IMR-90 (cell line): Measurements from ENCODE around the gene LHX8. TPM values are rescaled to one million over a fixed set of nuclear protein-coding genes. Genes with fewer than 3 reads are reported as not detected.

Experiments
- ATAC-seq: fragments of 200-7000 bp; cut with Tn5 transposase; 2 replicates; pipeline ENCODE4 v1.9.1; 2020; ENCODE audit warnings: low read depth, mild to moderate bottlenecking, moderate library complexity
- BruUV-seq: library from RNA; stranded (reverse); fragments of 400-500 nt; replicated peaks from 2 replicates; lab custom pipeline; 2021; lab: Mats Ljungman, UMichigan
- CTCF ChIA-PET: fragments of 300-600 bp; formaldehyde crosslinking; extraction: SDS; loops from one replicate; lab custom pipeline; 2021; ENCODE audit warnings: antibody characterized with exemption; lab: Yijun Ruan, JAX
- POLR2A ChIA-PET: fragments of 300-600 bp; sonication (Branson Sonifier 250); formaldehyde crosslinking; loops from one replicate; lab custom pipeline; 2022; ENCODE audit warnings: antibody characterized with exemption; ENCODE audit not compliant: unreplicated experiment; lab: Charles Lee
- DNase-seq: peaks from one replicate; pipeline ENCODE4 v3.0.0; 2013
- H2AFZ ChIP-seq: replicated peaks from 2 replicates; pipeline ENCODE3; 2013; ENCODE audit warnings: low read length, mild to moderate bottlenecking; ENCODE audit not compliant: poor library complexity
- H2AK5ac ChIP-seq: 2 replicates; pipeline ENCODE4 v1.6.1; 2013; ENCODE audit warnings: low read depth, low read length, inconsistent platforms
- H2AK9ac ChIP-seq: replicated peaks from 2 replicates; pipeline ENCODE3; 2013; ENCODE audit warnings: mild to moderate bottlenecking, low read depth, low read length, moderate library complexity; ENCODE audit not compliant: poor library complexity
- H2BK120ac ChIP-seq: 2 replicates; pipeline ENCODE4 v1.6.1; 2013; ENCODE audit warnings: low read depth, low read length, inconsistent platforms
- H2BK15ac ChIP-seq: 3 replicates; pipeline ENCODE4 v1.6.1; 2013; ENCODE audit warnings: low read depth, low read length, inconsistent platforms
- H2BK20ac ChIP-seq: 2 replicates; pipeline ENCODE4 v1.6.1; 2013; ENCODE audit warnings: low read depth, mild to moderate bottlenecking, inconsistent platforms, low read length, moderate library complexity
- H2BK5ac ChIP-seq: 2 replicates; pipeline ENCODE4 v1.6.1; 2013; ENCODE audit warnings: mild to moderate bottlenecking, low read depth, low read length, inconsistent platforms; ENCODE audit not compliant: poor library complexity, severe bottlenecking
- H3K14ac ChIP-seq: replicated peaks from 2 replicates; pipeline ENCODE4 v1.6.1; 2013; ENCODE audit warnings: low read depth, low read length, inconsistent platforms
- H3K18ac ChIP-seq: 2 replicates; pipeline ENCODE4 v1.6.1; 2013; ENCODE audit warnings: low read depth, low read length, control low read depth
- H3K23ac ChIP-seq: 2 replicates; pipeline ENCODE4 v1.6.1; 2013; ENCODE audit warnings: low read depth, low read length, inconsistent platforms
- H3K27ac ChIP-seq: 2 replicates; pipeline ENCODE4 v1.5.1; 2013; ENCODE audit warnings: mild to moderate bottlenecking, control low read depth, low read length; ENCODE audit not compliant: insufficient read depth
- H3K27me3 ChIP-seq: 2 replicates; pipeline ENCODE4 v1.6.1; 2013; ENCODE audit warnings: low read length; ENCODE audit not compliant: control insufficient read depth, insufficient read depth
- H3K36me3 ChIP-seq: 2 replicates; pipeline ENCODE4 v1.6.1; 2013; ENCODE audit warnings: low read length, mixed read lengths; ENCODE audit not compliant: control insufficient read depth, insufficient read depth
- H3K4ac ChIP-seq: 2 replicates; pipeline ENCODE4 v1.6.1; 2013; ENCODE audit warnings: low read depth, low read length, inconsistent platforms
- H3K4me1 ChIP-seq: 2 replicates; pipeline ENCODE4 v1.6.1; 2013; ENCODE audit warnings: low read length, mixed read lengths; ENCODE audit not compliant: control insufficient read depth, insufficient read depth
- H3K4me2 ChIP-seq: 2 replicates; pipeline ENCODE4 v1.6.1; 2013; ENCODE audit warnings: low read depth, mild to moderate bottlenecking, control low read depth, low read length, moderate library complexity
- H3K4me3 ChIP-seq: 2 replicates; pipeline ENCODE4 v1.5.1; 2013; ENCODE audit warnings: low read depth, mild to moderate bottlenecking, control low read depth, low read length, moderate library complexity; ENCODE audit not compliant: insufficient read depth
- H3K56ac ChIP-seq: 2 replicates; pipeline ENCODE4 v1.6.1; 2013; ENCODE audit warnings: low read length, inconsistent platforms; ENCODE audit not compliant: insufficient read depth; ENCODE audit errors: extremely low read depth
- H3K79me1 ChIP-seq, 2 experiments: 2 replicates each; pipeline ENCODE4 v1.6.1; 2013; ENCODE audit warnings: low read length in 2 of 2, inconsistent platforms in 1 of 2, low read depth in 1 of 2
- H3K9ac ChIP-seq: 2 replicates; pipeline ENCODE4 v1.6.1; 2013; ENCODE audit warnings: low read depth, low read length, control low read depth
- H3K9me1 ChIP-seq: 2 replicates; pipeline ENCODE4 v1.6.1; 2013; ENCODE audit warnings: low read length, inconsistent platforms; ENCODE audit not compliant: insufficient read depth
- H3K9me3 ChIP-seq: 2 replicates; pipeline ENCODE4 v1.6.1; 2013; ENCODE audit warnings: low read length; ENCODE audit not compliant: control insufficient read depth, insufficient read depth
- H4K20me1 ChIP-seq: 2 replicates; pipeline ENCODE4 v1.6.1; 2013; ENCODE audit warnings: low read length, inconsistent platforms; ENCODE audit not compliant: insufficient read depth
- H4K5ac ChIP-seq: 2 replicates; pipeline ENCODE4 v1.6.1; 2013; ENCODE audit warnings: mild to moderate bottlenecking, low read depth, low read length, control low read depth
- H4K8ac ChIP-seq, 2 experiments: 2 replicates each; pipeline ENCODE4 v1.6.1; 2013; ENCODE audit warnings: low read depth in 2 of 2, low read length in 2 of 2, control low read depth in 1 of 2, inconsistent platforms in 1 of 2
- H4K91ac ChIP-seq: 2 replicates; pipeline ENCODE4 v1.6.1; 2013; ENCODE audit warnings: low read depth, low read length, inconsistent platforms; ENCODE audit not compliant: insufficient read depth
- BHLHE40 ChIP-seq: fragments of 150-350 bp; IDR thresholded peaks from 2 replicates; pipeline ENCODE4 v1.6.1; 2016; ENCODE audit warnings: mild to moderate bottlenecking, low read depth, low read length
- CEBPB ChIP-seq: IDR thresholded peaks from 2 replicates; pipeline ENCODE4 v1.6.1; 2012; ENCODE audit warnings: low read depth, low read length, improper control_type of control experiment
- CHD1 ChIP-seq: IDR thresholded peaks from 2 replicates; pipeline ENCODE4 v1.6.1; 2012; ENCODE audit warnings: low read depth, low read length, improper control_type of control experiment
- FOS ChIP-seq: fragments of 150-350 bp; IDR thresholded peaks from 2 replicates; pipeline ENCODE4 v1.6.1; 2016; ENCODE audit warnings: low read depth, low read length
- MAFK ChIP-seq: IDR thresholded peaks from 2 replicates; pipeline ENCODE4 v1.6.1; 2012; ENCODE audit warnings: low read depth, low read length, improper control_type of control experiment
- MAZ ChIP-seq: IDR thresholded peaks from 2 replicates; pipeline ENCODE4 v1.6.1; 2012; ENCODE audit warnings: low read depth, mild to moderate bottlenecking, low read length, improper control_type of control experiment, moderate library complexity, borderline replicate concordance
- MXI1 ChIP-seq: IDR thresholded peaks from 2 replicates; pipeline ENCODE4 v1.6.1; 2012; ENCODE audit warnings: low read depth, mild to moderate bottlenecking, low read length, moderate library complexity, borderline replicate concordance
- POLR2A ChIP-seq: IDR thresholded peaks from 2 replicates; pipeline ENCODE4 v1.6.1; 2012; ENCODE audit warnings: mild to moderate bottlenecking, low read depth, low read length
- RAD21 ChIP-seq: IDR thresholded peaks from 2 replicates; pipeline ENCODE4 v1.6.1; 2012; ENCODE audit warnings: low read length, improper control_type of control experiment
- RCOR1 ChIP-seq: IDR thresholded peaks from 2 replicates; pipeline ENCODE4 v1.6.1; 2012; ENCODE audit warnings: mild to moderate bottlenecking, low read length, improper control_type of control experiment; ENCODE audit not compliant: insufficient replicate concordance
- RFX5 ChIP-seq: IDR thresholded peaks from 2 replicates; pipeline ENCODE4 v1.8.0; 2012; ENCODE audit warnings: low read depth, mild to moderate bottlenecking, low read length, moderate library complexity
- USF2 ChIP-seq: fragments of 150-350 bp; IDR thresholded peaks from 2 replicates; pipeline ENCODE4 v1.6.1; 2017; ENCODE audit warnings: mild to moderate bottlenecking, antibody characterized with exemption, low read length, low read depth
- WGBS, 2 experiments: methylation state at CpG; one replicate each; pipeline versions ENCODE4 v1.1.5 to v1.1.7; 2013; ENCODE audit warnings: missing lambda C conversion rate in 2 of 2; ENCODE audit not compliant: insufficient read length in 1 of 2; ENCODE audit errors: extremely low coverage in 2 of 2; 5-methylcytosine and 5-hydroxymethylcytosine counted together
- dilution Hi-C: fragments of 300-500 bp; cut with HindIII; formaldehyde crosslinking; loops from one replicate; pipeline ENCODE4 v1.14.3; 2018; ENCODE audit warnings: low sequenced_read_pairs; ENCODE audit not compliant: unreplicated experiment
- in situ Hi-C: fragments of 300-500 bp; cut with MboI; formaldehyde crosslinking; loops from 3 replicates; pipeline ENCODE4 v1.14.3; 2019; ENCODE audit warnings: low sequenced_read_pairs, inconsistent platforms, mixed read lengths
- intact Hi-C: fragments of 100-400 bp; cut with micrococcal nuclease; formaldehyde crosslinking; loops from 2 replicates; pipeline ENCODE4 v1.10.0; 2022
- polyA plus RNA-seq, 3 experiments: library from polyadenylated mRNA; depleted of rRNA; stranded (reverse); fragments of >200 nt; gene quantifications; 2 replicates each; pipeline ENCODE4 v1.2.3, GENCODE V29; 2012; ENCODE audit warnings: low replicate concordance in 1 of 3
- total RNA-seq: library from RNA; depleted of rRNA; stranded (reverse); fragments of >200 nt; gene quantifications from 2 replicates; pipeline ENCODE4 v1.2.3, GENCODE V29; 2012
- TF ChIP-seq, protein P1 (sequence below): fragments of 150-350 bp; IDR thresholded peaks from 2 replicates; pipeline ENCODE4 v1.6.1; 2016; ENCODE audit warnings: low read depth, mild to moderate bottlenecking, low read length, moderate library complexity, borderline replicate concordance
- TF ChIP-seq, protein P2 (sequence below): conservative IDR thresholded peaks from 2 replicates; pipeline ENCODE4 v1.5.1; 2012; ENCODE audit warnings: mild to moderate bottlenecking, low read depth, low read length, improper control_type of control experiment

The LHX8 gene
- total and polyA plus RNA-seq, 2 of the 4 experiments (the other 2 are of a cell fraction): not detected

DNA sequence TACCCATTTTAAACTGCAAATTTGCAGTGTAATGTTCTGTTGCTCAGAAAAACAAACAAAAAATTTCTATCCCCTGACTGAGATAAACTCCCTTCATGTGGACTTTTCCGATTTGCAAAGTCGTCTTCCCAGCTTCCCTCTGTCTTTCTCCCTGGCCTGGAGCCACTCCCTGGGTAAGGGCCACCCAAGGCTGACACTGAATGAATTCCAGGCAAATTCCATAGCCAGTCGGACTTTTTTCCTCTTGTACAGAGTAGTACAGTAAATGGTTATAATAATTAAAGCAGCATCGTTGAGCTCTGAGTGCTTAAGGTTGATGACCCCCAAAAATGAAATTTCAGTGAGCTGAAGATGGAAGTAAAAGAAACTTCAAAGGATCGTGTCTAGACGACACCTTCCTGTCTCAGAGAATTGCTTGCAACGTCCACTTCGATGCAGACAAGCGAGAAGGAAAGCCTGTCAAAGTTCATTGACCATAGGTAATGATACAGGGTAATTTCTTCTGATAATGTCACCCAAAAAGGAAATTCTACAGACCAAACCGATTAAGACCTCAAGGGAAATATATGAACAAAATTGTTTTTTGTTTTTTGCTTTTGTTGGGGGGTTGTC is 33.6 kb upstream of the LHX8 start:
- no TSS peak for BruUV-seq
- H2BK120ac ChIP-seq: no peak overlapping the region
- no peak overlapping the region for H4K91ac ChIP-seq
- no peak overlapping the region for H4K5ac ChIP-seq
- DNase-seq (no peak), ATAC-seq (no peak)
- ChIA-PET CTCF (no interaction called here), POLR2A (no interaction called here)
- no CpG with 5 or more reads among the region's 10 CpGs for WGBS, 2 experiments
- no peaks in the 10 kb centered on the region for H3K9me1 ChIP-seq
- no peaks in the 10 kb centered on the region for H3K79me1 ChIP-seq
- TF ChIP-seq RCOR1 (no peak), USF2 (no peak), FOS (no peak), MAFK (no peak), BHLHE40 (no peak), POLR2A (no peak), MAZ (no peak), RAD21 (no peak), MXI1 (no peak), CEBPB (no peak), RFX5 (no peak), CHD1 (no peak)
- TF ChIP-seq, protein P1, sequence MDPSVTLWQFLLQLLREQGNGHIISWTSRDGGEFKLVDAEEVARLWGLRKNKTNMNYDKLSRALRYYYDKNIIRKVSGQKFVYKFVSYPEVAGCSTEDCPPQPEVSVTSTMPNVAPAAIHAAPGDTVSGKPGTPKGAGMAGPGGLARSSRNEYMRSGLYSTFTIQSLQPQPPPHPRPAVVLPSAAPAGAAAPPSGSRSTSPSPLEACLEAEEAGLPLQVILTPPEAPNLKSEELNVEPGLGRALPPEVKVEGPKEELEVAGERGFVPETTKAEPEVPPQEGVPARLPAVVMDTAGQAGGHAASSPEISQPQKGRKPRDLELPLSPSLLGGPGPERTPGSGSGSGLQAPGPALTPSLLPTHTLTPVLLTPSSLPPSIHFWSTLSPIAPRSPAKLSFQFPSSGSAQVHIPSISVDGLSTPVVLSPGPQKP: no peak
- TF ChIP-seq, protein P2, sequence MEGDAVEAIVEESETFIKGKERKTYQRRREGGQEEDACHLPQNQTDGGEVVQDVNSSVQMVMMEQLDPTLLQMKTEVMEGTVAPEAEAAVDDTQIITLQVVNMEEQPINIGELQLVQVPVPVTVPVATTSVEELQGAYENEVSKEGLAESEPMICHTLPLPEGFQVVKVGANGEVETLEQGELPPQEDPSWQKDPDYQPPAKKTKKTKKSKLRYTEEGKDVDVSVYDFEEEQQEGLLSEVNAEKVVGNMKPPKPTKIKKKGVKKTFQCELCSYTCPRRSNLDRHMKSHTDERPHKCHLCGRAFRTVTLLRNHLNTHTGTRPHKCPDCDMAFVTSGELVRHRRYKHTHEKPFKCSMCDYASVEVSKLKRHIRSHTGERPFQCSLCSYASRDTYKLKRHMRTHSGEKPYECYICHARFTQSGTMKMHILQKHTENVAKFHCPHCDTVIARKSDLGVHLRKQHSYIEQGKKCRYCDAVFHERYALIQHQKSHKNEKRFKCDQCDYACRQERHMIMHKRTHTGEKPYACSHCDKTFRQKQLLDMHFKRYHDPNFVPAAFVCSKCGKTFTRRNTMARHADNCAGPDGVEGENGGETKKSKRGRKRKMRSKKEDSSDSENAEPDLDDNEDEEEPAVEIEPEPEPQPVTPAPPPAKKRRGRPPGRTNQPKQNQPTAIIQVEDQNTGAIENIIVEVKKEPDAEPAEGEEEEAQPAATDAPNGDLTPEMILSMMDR: no peak
- no peaks in the 10 kb centered on the region for H3K4me1 ChIP-seq
- no peak overlapping the region for H2BK15ac ChIP-seq
- H3K14ac ChIP-seq: no peak overlapping the region
- peaks cover 4% of the 10 kb centered on the region; the same call in 1 of the 2 replicates for H3K9me3 ChIP-seq
- no peak overlapping the region for H2BK20ac ChIP-seq
- H2AK5ac ChIP-seq: no peak overlapping the region
- H3K23ac ChIP-seq: no peak overlapping the region
- H3K27ac ChIP-seq: no peak overlapping the region
- H3K56ac ChIP-seq: no peak overlapping the region
- no peak overlapping the region for H4K8ac ChIP-seq
- in situ Hi-C loops: no loop called here
- H3K36me3 ChIP-seq: no peaks in the 10 kb centered on the region
- H2AK9ac ChIP-seq: no peak overlapping the region
- H3K27me3 ChIP-seq: no peaks in the 10 kb centered on the region
- no peak overlapping the region for H3K4me3 ChIP-seq
- H2AFZ ChIP-seq: no peak overlapping the region
- no peak overlapping the region for H3K4me2 ChIP-seq
- dilution Hi-C loops: no loop called here
- no peak overlapping the region for H2BK5ac ChIP-seq
- H3K18ac ChIP-seq: no peak overlapping the region
- intact Hi-C loops: no loop called here
- H3K9ac ChIP-seq: no peak overlapping the region
- H3K4ac ChIP-seq: no peak overlapping the region
- H4K20me1 ChIP-seq: no peaks in the 10 kb centered on the region
